Fibroblast of the aortic adventitia (primary cell): ENCODE data around the gene PUS7. TPM values are rescaled to one million over a fixed set of nuclear protein-coding genes. Genes with fewer than 3 reads are reported as not detected.
"Not testable (repeated sequence)": the region's sequence is repeated elsewhere in the genome, so short reads cannot be mapped to it uniquely, and the experiment has no call there.

Experiments
- DNase-seq: peaks from one replicate; pipeline ENCODE4 v3.0.0-alpha.2; 2010; ENCODE audit warnings: low read depth
- H3K4me3 ChIP-seq: 2 replicates; pipeline ENCODE4 v1.5.1; 2011; ENCODE audit warnings: low read depth, mild to moderate bottlenecking, control low read depth, low read length, moderate library complexity
- total RNA-seq: library from RNA; depleted of rRNA; stranded (reverse); fragments of >200 nt; gene quantifications from 2 replicates; pipeline ENCODE4 v1.2.3, GENCODE V29; 2012; ENCODE audit warnings: low replicate concordance
- TF ChIP-seq, protein P1 (sequence below): IDR thresholded peaks from 2 replicates; pipeline ENCODE4 v1.5.1; 2011; ENCODE audit warnings: mild to moderate bottlenecking, low read length, control low read depth, inconsistent platforms; ENCODE audit not compliant: insufficient read depth

PUS7 gene
- total RNA-seq, 1 donor = 22.8 TPM

- H3K4me3 ChIP-seq = peak overlapping the region; percentile 92
- TF ChIP-seq, protein P1, sequence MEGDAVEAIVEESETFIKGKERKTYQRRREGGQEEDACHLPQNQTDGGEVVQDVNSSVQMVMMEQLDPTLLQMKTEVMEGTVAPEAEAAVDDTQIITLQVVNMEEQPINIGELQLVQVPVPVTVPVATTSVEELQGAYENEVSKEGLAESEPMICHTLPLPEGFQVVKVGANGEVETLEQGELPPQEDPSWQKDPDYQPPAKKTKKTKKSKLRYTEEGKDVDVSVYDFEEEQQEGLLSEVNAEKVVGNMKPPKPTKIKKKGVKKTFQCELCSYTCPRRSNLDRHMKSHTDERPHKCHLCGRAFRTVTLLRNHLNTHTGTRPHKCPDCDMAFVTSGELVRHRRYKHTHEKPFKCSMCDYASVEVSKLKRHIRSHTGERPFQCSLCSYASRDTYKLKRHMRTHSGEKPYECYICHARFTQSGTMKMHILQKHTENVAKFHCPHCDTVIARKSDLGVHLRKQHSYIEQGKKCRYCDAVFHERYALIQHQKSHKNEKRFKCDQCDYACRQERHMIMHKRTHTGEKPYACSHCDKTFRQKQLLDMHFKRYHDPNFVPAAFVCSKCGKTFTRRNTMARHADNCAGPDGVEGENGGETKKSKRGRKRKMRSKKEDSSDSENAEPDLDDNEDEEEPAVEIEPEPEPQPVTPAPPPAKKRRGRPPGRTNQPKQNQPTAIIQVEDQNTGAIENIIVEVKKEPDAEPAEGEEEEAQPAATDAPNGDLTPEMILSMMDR = no peak
- DNase-seq = peak; percentile 48
Observed at GRCh38 chr7:105521027-105521716, 899 bp downstream of the PUS7 start.

- not testable (repeated sequence) for DNase-seq
- H3K4me3 ChIP-seq = peak overlapping the region; percentile 44
Observed at GRCh38 chr7:105520620-105521019, 1.5 kb downstream of the PUS7 start.

GRCh38 chr7:105519353-105519752 is 2.7 kb downstream of the PUS7 start:
- TF ChIP-seq, protein P1 = no peak
- no peak for DNase-seq
- H3K4me3 ChIP-seq = no peak overlapping the region

- H3K4me3 ChIP-seq, DNase-seq: not testable (repeated sequence)
Observed at GRCh38 chr7:105515610-105516009, 6.5 kb downstream of the PUS7 start.

DNA sequence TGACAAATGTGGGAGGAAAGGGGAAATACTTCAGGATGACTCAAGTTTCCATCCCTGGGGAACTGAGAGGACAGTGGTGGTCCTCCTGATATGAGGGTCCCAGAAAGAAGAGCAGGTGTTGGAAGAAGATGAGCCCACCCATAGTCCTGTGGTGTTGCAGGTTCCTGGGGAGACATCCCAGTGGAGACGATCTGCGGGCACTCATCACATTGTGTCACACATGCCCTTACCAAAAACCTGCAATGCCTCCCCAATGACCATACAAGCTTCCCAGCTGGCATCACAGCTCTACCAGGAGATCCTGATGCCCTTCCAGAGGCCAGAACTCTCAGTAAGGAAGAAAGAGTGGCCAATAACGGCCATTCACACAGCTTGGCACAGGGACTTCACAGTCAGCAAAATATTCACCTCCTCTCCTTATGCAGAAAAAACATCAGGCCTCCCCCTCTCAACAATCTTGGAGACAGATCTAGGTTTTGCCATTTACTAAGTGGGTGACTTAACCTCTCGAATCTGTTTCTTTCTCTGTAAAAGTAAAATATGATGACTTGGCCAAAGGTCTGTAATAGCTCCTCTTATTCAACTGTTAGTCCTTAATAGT is 9.0 kb downstream of the PUS7 start:
- no peak overlapping the region for H3K4me3 ChIP-seq
- TF ChIP-seq, protein P1 = no peak
- no peak for DNase-seq

DNA sequence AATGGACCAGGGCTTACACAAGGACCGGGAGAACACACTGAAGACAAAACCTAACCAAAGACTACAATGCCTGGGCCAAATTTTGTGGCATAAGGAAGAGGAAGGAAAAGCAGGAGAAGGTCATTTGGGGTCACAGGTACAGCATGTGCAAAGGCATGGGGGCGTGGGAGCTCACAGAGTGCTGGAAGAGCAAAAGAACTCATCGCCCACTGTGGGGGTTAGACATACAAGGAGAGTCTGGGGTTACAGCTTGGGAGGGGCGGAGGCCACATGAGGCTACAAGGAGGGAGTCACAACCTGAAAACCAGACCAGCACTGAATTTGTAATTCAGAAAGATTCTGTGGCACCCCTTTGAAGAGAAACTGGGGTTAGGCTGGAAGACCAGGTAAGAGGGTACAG is 9.7 kb downstream of the PUS7 start:
- TF ChIP-seq, protein P1 = no peak
- no peak for DNase-seq

DNA sequence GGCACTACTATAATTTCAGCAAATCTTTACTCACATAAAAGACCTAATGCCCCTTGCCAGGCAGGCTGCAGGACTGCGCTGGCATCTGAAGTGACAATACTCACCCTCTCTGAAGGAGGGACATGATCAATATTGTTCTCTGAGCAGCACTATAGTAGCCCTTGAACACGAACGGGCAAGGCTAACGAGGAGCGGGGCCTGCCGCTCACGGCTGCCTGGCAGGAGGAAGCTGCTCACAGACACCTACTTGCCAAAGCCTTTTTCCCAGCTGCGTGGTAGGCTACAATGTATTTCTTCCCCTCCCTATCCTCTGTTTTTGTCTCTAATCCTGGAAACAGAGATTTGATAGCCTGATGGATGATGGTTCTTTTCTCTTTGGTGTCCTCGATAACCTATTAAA is 19.9 kb downstream of the PUS7 start:
- TF ChIP-seq, protein P1 = no peak
- DNase-seq = no peak
- H3K4me3 ChIP-seq = no peak overlapping the region

More for the DNA sequence above, 9.7 kb downstream of the PUS7 start:
- H3K4me3 ChIP-seq = no peak overlapping the region

- DNase-seq = no peak
- H3K4me3 ChIP-seq = peak overlapping the region; percentile 3
- TF ChIP-seq, protein P1 = no peak
Observed at GRCh38 chr7:105497016-105497415, 25.1 kb downstream of the PUS7 start.
